ENCODE data around the gene LGALS1.
"Not testable (repeated sequence)": the region's sequence is repeated elsewhere in the genome, so short reads cannot be mapped to it uniquely, and the experiment has no call there.

Gene LGALS1

GRCh38 chr22:37686002-37686982 is 10.9 kb downstream of the LGALS1 start, which contains the start of gene NOL12:
Gene NOL12, plus strand, starts transcription at chr22:37686343. Its CDS starts 50 bp downstream, at chr22:37686393.
- DNase-seq (ENCODE audit: low read depth in 2 of 2): peak; percentile 60 to 74

- DNase-seq (ENCODE audit: low read depth in 2 of 2): no peak
These were observed 15.0 kb downstream of the LGALS1 start for GRCh38 chr22:37690407-37690806.

- DNase-seq (ENCODE audit: low read depth in 2 of 2): no peak
These were observed 15.6 kb downstream of the LGALS1 start for GRCh38 chr22:37690901-37691504.

- DNase-seq (ENCODE audit: low read depth in 2 of 2): no peak
These were observed 17.3 kb downstream of the LGALS1 start for GRCh38 chr22:37692627-37693285.

GRCh38 chr22:37694131-37694530 is 18.7 kb downstream of the LGALS1 start:
- DNase-seq (ENCODE audit: low read depth in 2 of 2): not testable (repeated sequence)

- not testable (repeated sequence) for DNase-seq (ENCODE audit: low read depth in 2 of 2)
These were observed 20.8 kb downstream of the LGALS1 start for GRCh38 chr22:37696260-37696656.

- peak; percentile 84 to 88 for DNase-seq (ENCODE audit: low read depth in 2 of 2)
These were observed 21.5 kb downstream of the LGALS1 start, which contains the start of gene TRIOBP for GRCh38 chr22:37696657-37697537. Gene TRIOBP, plus strand, starts transcription at chr22:37697048. Its CDS starts 4,318 bp downstream, at chr22:37701366.

GRCh38 chr22:37697538-37697835 is 22.1 kb downstream of the LGALS1 start:
- no peak for DNase-seq (ENCODE audit: low read depth in 2 of 2)

- DNase-seq (ENCODE audit: low read depth in 2 of 2): no peak
These were observed 25.8 kb downstream of the LGALS1 start for GRCh38 chr22:37701141-37701786.

- DNase-seq (ENCODE audit: low read depth in 2 of 2): no peak
These were observed 28.5 kb downstream of the LGALS1 start for GRCh38 chr22:37703906-37704305.

GRCh38 chr22:37704645-37705044 is 29.2 kb downstream of the LGALS1 start:
- DNase-seq (ENCODE audit: low read depth in 2 of 2): no peak

- DNase-seq (ENCODE audit: low read depth in 2 of 2): no peak
These were observed 29.8 kb downstream of the LGALS1 start for GRCh38 chr22:37705205-37705604.

GRCh38 chr22:37708580-37709444 is 33.4 kb downstream of the LGALS1 start:
- DNase-seq (ENCODE audit: low read depth in 2 of 2): no peak

- DNase-seq (ENCODE audit: low read depth in 2 of 2): no peak
These were observed 34.0 kb downstream of the LGALS1 start for GRCh38 chr22:37709445-37709765.

- no peak for DNase-seq (ENCODE audit: low read depth in 2 of 2)
These were observed 35.2 kb downstream of the LGALS1 start for GRCh38 chr22:37710675-37711074.

GRCh38 chr22:37711490-37711889 is 36.1 kb downstream of the LGALS1 start:
- no peak for DNase-seq (ENCODE audit: low read depth in 2 of 2)

- DNase-seq (ENCODE audit: low read depth in 2 of 2): no peak
These were observed 38.3 kb downstream of the LGALS1 start for GRCh38 chr22:37713761-37714160.

GRCh38 chr22:37714634-37715033 is 39.2 kb downstream of the LGALS1 start:
- DNase-seq (ENCODE audit: low read depth in 2 of 2): no peak

GRCh38 chr22:37715760-37716159 is 40.3 kb downstream of the LGALS1 start:
- DNase-seq (ENCODE audit: low read depth in 2 of 2): no peak

- no peak for DNase-seq (ENCODE audit: low read depth in 2 of 2)
These were observed 41.3 kb downstream of the LGALS1 start for GRCh38 chr22:37716708-37717107.
